ENCODE results near the gene CD101.
A peak's percentile ranks its signal among the peaks of the same experiment; 100 is the strongest.

CD101 gene

DNA sequence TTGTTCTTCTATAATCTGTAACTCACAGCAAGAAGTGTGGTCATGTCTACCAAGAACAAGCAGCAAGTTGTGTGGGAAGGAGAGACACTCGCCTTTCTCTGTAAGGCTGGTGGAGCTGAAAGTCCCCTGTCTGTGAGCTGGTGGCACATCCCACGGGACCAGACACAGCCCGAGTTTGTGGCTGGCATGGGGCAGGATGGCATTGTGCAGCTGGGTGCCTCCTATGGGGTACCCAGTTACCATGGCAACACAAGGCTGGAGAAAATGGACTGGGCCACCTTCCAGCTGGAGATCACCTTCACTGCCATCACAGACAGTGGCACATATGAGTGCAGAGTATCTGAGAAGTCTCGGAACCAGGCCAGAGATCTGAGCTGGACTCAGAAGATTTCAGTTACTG is 15.5 kb downstream of the CD101 start:
- DNase-seq: no peak

- DNase-seq: no peak
Observed at GRCh38 chr1:117017648-117018047, 16.1 kb downstream of the CD101 start.

GRCh38 chr1:117020526-117021156 is 19.1 kb downstream of the CD101 start:
- DNase-seq: no peak

DNA sequence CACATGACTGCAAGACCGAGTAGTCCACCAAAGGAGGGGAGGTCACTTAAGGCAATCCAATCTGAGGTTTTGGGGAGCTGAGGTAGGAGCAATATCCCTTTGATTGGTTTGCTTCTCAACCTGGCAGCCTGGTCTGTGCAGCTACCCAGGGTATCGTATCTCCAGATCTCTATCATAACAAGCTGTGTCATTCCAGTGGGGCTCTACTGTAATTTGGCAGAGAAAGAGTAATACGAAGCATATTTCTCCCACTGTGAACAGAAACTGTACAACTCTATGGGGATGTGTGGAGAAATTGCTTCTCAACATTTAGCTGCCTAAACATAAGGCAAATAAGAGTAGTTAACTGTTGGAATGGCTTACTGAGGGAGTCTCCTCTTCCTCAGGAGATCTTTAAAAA is 20.6 kb downstream of the CD101 start:
- no peak for DNase-seq

DNA sequence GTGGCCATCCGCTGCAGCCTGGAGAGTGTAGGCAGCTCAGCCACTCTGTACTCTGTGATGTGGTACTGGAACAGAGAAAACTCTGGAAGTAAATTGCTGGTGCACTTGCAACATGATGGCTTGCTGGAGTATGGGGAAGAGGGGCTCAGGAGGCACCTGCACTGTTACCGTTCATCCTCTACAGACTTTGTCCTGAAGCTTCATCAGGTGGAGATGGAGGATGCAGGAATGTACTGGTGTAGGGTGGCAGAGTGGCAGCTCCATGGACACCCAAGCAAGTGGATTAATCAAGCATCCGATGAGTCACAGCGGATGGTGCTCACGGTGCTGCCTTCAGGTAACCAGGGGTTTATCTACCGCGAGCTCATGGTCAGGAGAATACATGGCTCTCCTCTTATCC is 24.0 kb downstream of the CD101 start:
- DNase-seq: no peak

DNA sequence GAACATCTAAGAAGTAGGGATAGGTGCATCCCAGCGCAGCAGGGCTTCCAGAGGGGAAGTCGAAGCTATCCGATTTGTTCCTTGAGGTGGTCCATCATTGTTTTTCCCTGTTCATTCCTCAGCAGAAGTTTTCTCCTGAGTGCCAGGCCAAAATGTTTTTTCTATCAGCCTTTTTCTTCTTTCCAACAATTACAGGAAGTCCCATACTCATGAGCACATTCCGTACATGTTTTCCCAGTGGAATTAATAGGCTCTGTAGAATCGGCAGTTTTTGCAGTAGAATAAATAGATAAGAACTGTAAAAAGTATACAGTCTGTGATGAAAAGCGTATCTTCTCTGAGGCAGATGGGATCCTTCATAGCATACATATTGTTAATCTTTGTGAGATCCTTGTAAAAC is 24.8 kb downstream of the CD101 start:
- no peak for DNase-seq

DNA sequence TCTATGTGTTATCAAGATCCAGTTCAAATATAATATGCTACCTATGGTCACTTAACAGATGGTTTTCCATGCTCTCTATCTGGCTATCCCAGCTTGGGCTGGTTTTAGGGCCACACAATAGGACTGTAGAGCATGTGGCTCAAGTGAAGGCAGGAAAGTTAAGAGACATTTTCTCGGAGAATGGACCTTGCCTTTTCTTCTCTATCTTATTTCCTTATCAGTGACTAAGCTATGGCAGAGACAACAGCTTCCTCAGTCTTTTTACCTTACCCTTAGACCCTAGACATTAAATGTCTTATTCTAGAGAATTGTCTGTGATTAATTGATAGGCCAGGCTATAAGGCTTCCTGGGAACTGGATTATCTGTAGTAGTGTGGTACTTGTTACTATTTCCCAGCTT is 28.1 kb downstream of the CD101 start:
- DNase-seq: no peak

DNA sequence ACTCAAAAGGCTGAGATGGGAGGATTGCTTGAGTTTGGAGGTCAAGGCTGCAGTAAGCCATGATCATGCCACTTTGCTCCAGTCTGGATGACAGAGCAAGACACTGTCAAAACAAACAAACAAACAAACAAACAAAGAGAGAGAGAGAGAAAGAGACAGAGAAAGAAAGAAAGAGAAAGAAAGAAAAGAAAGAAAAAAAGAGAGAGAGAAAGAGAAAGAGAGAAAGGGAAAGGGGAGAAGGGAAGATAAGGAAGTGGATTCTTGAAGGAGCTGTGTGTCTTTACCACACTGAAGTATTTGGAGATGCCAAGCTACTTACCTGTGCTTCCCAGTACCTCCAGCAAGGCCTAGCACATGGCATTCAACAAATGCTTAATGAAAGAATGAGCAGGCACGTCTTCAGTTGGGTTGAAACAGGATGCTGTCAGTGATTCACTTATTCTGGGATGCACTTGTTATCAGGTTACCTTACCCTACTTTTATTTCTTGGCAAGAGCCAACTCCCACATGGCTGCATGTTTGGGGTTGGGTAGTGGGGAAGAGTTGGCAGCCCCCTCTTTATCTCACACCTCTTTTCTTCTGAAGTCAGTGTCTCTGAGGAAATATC is 28.8 kb downstream of the CD101 start:
- DNase-seq: no peak

DNA sequence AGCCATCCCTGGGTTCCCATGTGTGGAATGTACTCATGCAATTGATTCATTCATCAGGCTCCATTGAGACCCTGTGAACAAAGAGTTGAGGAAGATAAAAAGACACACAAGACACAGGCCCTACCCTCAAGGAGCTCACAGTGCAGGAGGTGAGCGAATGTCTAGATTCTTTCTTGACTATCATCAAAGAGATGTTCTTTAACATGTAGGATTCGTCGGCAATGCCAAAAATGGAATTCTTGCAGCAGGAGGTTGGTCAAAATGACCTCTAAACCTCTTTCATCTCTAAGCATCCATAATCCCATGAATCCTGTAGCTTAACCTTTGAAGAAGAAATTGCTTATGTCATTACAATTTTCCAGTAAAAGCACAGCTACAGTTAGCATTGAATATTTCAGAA is 30.7 kb downstream of the CD101 start:
- DNase-seq: no peak

- no peak for DNase-seq
Observed at GRCh38 chr1:117032681-117033539, 31.4 kb downstream of the CD101 start.

DNA sequence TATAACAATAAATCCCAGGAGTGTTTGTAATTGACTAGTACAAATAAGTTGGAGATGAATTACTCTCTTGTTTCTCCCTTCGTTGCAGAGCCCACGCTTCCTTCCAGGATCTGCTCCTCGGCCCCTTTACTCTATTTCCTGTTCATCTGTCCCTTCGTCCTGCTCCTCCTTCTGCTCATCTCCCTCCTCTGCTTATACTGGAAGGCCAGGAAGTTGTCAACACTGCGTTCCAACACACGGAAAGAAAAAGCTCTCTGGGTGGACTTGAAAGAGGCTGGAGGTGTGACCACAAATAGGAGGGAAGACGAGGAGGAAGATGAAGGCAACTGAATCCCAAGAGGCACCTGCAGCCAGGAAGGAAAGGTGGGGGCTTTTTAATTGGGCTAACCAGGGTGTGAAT is 32.2 kb downstream of the CD101 start:
- no peak for DNase-seq

DNA sequence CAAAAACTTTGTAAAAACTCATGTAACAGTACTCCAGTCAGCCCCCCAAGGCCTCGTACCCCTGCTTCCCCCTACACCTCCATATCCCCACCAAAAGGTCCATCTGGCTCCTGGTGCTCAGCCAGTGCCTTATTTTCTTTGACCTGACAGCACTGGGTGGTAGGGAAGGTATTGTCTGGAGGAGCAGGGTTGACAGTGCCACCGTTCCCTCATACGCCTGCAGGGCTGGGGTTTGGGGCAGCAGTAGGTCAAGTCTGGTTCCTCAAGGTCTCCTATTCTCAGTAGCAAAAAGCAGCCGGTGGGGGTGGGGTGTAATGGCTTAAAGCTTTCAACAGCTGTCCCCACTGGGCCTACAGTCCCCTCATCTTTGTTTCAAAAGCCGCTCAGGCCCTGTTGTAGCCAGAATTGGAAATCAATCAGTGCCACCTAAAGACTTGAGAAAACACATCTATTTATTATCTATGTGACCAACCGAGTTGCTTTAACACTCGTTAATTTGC is 33.3 kb downstream of the CD101 start:
- no peak for DNase-seq

DNA sequence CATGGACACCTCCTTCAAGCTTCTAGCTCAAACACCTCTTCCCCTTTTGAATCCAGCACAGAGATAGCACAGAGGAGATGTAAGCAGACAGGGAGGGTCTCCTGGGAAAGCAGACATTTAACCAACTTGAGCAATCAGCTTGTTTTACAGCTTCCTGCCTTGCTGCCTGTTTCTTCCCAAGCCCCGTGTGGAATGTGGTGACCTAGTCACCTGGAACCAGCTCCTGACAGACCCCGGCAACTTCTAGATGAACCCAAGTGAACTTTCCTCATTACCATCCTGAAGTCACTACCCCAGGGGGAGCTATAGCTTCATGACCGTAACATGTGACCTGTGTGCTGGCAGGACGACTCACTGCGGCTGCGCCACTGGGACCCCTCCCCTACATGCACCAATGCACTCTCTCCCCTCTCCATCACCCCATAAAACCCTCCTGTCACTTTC is 34.5 kb downstream of the CD101 start:
- DNase-seq: no peak

DNA sequence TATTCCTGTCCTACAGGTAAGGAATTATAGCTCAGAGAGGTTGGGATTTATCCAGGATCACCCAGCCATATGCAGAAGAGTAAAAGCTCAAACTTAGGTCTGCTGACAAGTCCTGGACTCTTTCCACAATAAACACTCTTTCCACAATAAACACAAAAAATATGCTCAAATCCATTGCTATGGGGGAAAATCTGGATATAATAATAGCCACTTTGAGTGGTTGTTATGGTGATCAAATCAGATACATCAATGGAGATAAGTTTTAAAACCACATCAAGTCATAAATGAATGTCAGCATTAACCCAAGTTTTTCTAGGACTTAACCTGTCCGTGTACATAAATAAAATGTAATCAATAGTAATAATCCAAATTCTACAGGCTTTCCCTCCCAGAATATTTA is 36.2 kb downstream of the CD101 start:
- no peak for DNase-seq

- no peak for DNase-seq
Observed at GRCh38 chr1:117038236-117038635, 36.7 kb downstream of the CD101 start.

DNA sequence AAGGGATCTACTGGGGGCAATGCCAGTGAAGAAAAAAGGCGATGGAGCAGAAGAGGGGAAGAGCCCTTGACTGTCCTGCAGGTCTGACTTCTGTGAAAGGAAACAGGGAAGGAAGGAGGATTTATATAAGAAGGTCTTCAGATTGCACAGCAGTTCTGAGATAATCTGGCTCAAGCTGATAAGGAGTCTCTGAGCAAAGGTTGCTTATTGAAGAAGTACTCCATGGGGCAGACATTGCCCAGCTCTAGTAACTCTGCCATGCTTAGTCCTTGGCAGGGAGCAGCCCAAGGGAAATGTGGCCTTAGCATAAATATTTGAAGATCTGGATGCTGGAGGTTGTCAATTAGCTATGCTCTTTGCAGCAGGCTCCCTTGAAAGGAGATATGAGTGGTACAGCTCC is 42.7 kb downstream of the CD101 start:
- DNase-seq: no peak

- no peak for DNase-seq
Observed at GRCh38 chr1:117045644-117046043, 44.1 kb downstream of the CD101 start.

- no peak for DNase-seq
Observed at GRCh38 chr1:117046781-117047180, 45.2 kb downstream of the CD101 start.

DNA sequence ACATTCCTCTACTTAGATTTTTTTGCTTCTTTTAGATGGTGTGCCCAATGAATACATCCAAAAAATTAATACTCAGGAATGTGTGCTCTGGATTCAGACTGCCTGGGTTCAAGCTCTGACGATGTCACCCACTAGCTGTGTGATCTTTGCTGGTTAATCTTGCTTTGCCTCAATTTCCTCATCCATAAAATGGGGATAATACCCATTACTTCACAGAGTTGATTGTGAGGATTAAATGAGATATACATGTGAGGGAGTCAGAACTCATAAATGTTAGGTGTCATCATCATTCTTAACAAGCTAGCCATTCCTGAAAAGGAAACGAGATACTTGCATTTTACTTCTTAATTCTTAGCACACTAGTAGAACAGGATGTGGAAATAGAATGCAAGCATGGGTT is 45.7 kb downstream of the CD101 start:
- no peak for DNase-seq

DNA sequence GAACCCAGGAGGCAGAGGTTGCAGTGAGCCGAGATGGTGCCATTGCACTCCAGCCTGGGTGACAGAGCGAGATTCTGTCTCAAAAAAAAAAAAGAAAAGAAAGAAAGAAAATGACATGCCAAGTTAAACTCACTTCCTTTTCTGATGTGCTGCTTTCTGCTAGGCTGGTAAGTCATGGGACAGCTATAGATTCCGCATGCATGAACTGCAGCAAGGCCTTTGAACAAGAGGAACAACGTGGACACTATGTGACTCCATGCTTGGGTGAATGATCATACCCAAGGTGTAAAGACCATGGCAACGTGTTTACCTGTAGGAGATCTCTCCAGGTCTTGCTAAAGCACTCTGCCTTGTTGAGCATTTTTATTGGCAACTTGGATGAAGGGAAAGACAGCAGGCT is 48.3 kb downstream of the CD101 start:
- no peak for DNase-seq

DNA sequence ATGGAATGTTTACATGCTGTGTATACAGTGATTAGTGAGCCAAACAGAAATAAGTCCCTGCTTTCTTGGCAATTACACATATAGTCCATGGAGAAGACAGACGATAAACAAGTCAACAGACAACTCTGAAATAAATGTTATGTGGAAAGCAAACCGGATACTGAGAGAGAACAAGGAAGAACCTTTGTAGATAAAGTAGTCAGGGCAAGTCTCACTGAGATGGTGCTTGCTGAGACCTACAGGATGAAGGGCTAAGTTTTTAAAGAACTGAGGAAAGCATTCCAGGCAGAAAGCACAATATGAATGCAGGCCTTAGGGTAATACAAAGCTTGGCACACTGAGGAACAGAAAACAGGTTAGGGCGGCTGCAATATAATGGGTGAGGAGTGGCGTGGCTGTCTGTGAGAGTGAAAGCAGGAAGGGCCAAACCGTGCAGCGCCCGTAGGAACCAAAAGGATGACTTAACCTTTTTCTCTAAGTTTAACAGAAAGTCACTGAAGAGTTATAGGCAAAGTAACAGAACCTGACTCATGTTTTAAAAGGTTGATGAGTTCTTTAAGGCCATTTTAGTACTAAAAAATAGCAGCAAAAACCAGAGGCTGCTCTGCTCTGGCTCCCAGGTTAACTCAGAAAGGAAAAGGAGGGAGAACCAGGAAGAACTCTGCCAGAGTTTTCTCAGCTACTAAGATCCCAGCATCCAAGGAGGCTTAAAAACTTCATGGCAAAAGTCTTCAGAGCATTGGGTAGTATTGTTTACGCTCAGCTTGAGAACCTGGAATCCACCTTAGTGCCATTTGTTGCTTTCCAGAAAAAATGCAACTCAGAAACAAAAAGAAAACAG is 49.9 kb downstream of the CD101 start:
- peak; percentile 35 for DNase-seq

DNA sequence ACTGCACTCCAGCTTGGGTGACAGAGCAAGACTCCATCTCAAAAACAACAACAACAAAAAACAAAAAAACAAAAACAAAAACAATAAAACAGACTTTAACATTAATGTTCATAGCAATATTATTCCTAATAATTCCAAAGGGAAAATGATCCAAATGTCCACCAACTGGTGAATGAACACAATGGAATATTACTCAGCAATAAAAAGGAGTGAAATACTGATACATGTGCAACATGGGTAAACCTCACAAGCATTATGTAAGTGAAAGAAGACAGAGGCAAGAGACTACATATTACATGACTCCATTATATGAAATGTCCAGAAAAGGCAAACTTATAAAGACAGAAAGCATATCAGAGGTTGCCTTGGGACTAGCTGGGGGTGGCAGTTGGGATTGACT is 52.5 kb downstream of the CD101 start:
- no peak for DNase-seq

DNA sequence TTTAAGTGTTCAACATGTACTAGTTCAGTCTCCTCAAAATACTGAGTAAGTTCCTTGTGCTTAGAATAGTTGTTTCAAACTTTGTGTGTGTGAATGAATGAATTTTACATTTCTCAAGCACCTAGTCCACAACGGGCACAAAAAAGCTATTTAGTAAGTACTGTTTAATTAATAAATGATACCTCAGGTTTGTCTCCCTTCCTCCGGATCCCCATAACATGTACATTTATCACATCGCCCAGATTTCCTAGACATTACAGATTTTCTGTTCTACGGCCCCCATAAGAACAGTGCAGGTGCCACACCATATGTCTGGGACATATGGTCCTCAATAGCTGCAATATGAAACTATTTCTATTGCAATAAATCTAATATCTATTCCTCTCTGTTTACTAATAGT is 57.2 kb downstream of the CD101 start:
- no peak for DNase-seq

All from CD4-positive, alpha-beta T cell treated with Interleukin-21 for 1 hour (primary cell).